ENCODE data around the gene NDUFAF3. TPM values are rescaled to one million over a fixed set of nuclear protein-coding genes. Genes with fewer than 3 reads are reported as not detected.

NDUFAF3 gene
- total and polyA plus RNA-seq, 2 donors (not counting 1 experiment from before 2014, with no cell fraction given) = 57.3 to 113 TPM

- Histone ChIP-seq H3K36me3 (ENCODE audit: control insufficient read depth, insufficient read depth, low read length) (peaks cover 9% of the 10 kb centered on the region), H3K27ac (ENCODE audit: insufficient read depth, low read length) (no peak overlapping the region)
- peak in 1 of 2 donors; percentile 43 for DNase-seq (ENCODE audit: low read depth in 2 of 2)
These were observed 10.9 kb downstream of the NDUFAF3 start for GRCh38 chr3:49032646-49033304.

GRCh38 chr3:49034650-49035049 lies 12.7 kb downstream of the NDUFAF3 start:
- H3K36me3 ChIP-seq (ENCODE audit: control insufficient read depth, insufficient read depth, low read length) = peaks cover 9% of the 10 kb centered on the region

More at GRCh38 chr3:49032646-49033304, 10.9 kb downstream of the NDUFAF3 start:
- TF ChIP-seq EZH2 (IDR thresholded peaks at IDR 0.05; ENCODE audit: low read length, missing control alignments) (no peak), CTCF (conservative IDR thresholded peaks at IDR 0.05 in 1 of 2, IDR thresholded peaks at IDR 0.05 in 1 of 2; ENCODE audit: low read depth in 1 of 2, low read length in 2 of 2) (no peak)
- no peak overlapping the region for H3K4me2 ChIP-seq (ENCODE audit: extremely low read depth, insufficient read depth, low read length)
- no peak overlapping the region for H2AFZ ChIP-seq (ENCODE audit: low read length)
- no peaks in the 10 kb centered on the region for H4K20me1 ChIP-seq (ENCODE audit: control insufficient read depth, extremely low read depth, insufficient read depth, low read length)
- H3K9me3 ChIP-seq (ENCODE audit: control insufficient read depth, insufficient read depth, low read depth, low read length) = no peaks in the 10 kb centered on the region
- H3K27me3 ChIP-seq (ENCODE audit: control insufficient read depth, insufficient read depth, low read length) = no peaks in the 10 kb centered on the region
- H3K79me2 ChIP-seq (ENCODE audit: control insufficient read depth, insufficient read depth, low read length) = peaks cover 14% of the 10 kb centered on the region
- H3K4me1 ChIP-seq (ENCODE audit: control insufficient read depth, extremely low read depth, insufficient read depth, low read length) = peaks cover 5% of the 10 kb centered on the region
- no peak overlapping the region for H3K4me3 ChIP-seq (replicated peaks in 1 of 4; ENCODE audit: control extremely low read depth in 1 of 4, insufficient read depth in 1 of 4, low read depth in 3 of 4, low read length in 4 of 4)
- H3K9ac ChIP-seq (ENCODE audit: insufficient read depth, low read length) = no peak overlapping the region

GRCh38 chr3:49035281-49035680 lies 13.4 kb downstream of the NDUFAF3 start:
- Histone ChIP-seq H3K79me2 (ENCODE audit: control insufficient read depth, insufficient read depth, low read length) (no peaks in the 10 kb centered on the region), H3K27me3 (ENCODE audit: control insufficient read depth, insufficient read depth, low read length) (no peaks in the 10 kb centered on the region), H3K9ac (ENCODE audit: insufficient read depth, low read length) (no peak overlapping the region), H4K20me1 (ENCODE audit: control insufficient read depth, extremely low read depth, insufficient read depth, low read length) (no peaks in the 10 kb centered on the region), H3K4me1 (ENCODE audit: control insufficient read depth, extremely low read depth, insufficient read depth, low read length) (no peaks in the 10 kb centered on the region), H3K4me3 (replicated peaks in 1 of 4; ENCODE audit: control extremely low read depth in 1 of 4, insufficient read depth in 1 of 4, low read depth in 3 of 4, low read length in 4 of 4) (no peak overlapping the region), H2AFZ (ENCODE audit: low read length) (no peak overlapping the region), H3K27ac (ENCODE audit: insufficient read depth, low read length) (no peak overlapping the region), H3K4me2 (ENCODE audit: extremely low read depth, insufficient read depth, low read length) (no peak overlapping the region), H3K36me3 (ENCODE audit: control insufficient read depth, insufficient read depth, low read length) (peaks cover 9% of the 10 kb centered on the region), H3K9me3 (ENCODE audit: control insufficient read depth, insufficient read depth, low read depth, low read length) (no peaks in the 10 kb centered on the region)
- no peak for DNase-seq (ENCODE audit: low read depth in 2 of 2)
- TF ChIP-seq CTCF (conservative IDR thresholded peaks at IDR 0.05 in 1 of 2, IDR thresholded peaks at IDR 0.05 in 1 of 2; ENCODE audit: low read depth in 1 of 2, low read length in 2 of 2) (no peak), EZH2 (IDR thresholded peaks at IDR 0.05; ENCODE audit: low read length, missing control alignments) (no peak)

More at GRCh38 chr3:49034650-49035049, 12.7 kb downstream of the NDUFAF3 start:
- Histone ChIP-seq H3K79me2 (ENCODE audit: control insufficient read depth, insufficient read depth, low read length) (no peaks in the 10 kb centered on the region), H3K9ac (ENCODE audit: insufficient read depth, low read length) (no peak overlapping the region), H2AFZ (ENCODE audit: low read length) (no peak overlapping the region), H4K20me1 (ENCODE audit: control insufficient read depth, extremely low read depth, insufficient read depth, low read length) (no peaks in the 10 kb centered on the region), H3K27ac (ENCODE audit: insufficient read depth, low read length) (no peak overlapping the region), H3K4me3 (replicated peaks in 1 of 4; ENCODE audit: control extremely low read depth in 1 of 4, insufficient read depth in 1 of 4, low read depth in 3 of 4, low read length in 4 of 4) (no peak overlapping the region), H3K27me3 (ENCODE audit: control insufficient read depth, insufficient read depth, low read length) (no peaks in the 10 kb centered on the region), H3K4me2 (ENCODE audit: extremely low read depth, insufficient read depth, low read length) (no peak overlapping the region), H3K9me3 (ENCODE audit: control insufficient read depth, insufficient read depth, low read depth, low read length) (no peaks in the 10 kb centered on the region), H3K4me1 (ENCODE audit: control insufficient read depth, extremely low read depth, insufficient read depth, low read length) (no peaks in the 10 kb centered on the region)
- TF ChIP-seq EZH2 (IDR thresholded peaks at IDR 0.05; ENCODE audit: low read length, missing control alignments) (no peak), CTCF (conservative IDR thresholded peaks at IDR 0.05 in 1 of 2, IDR thresholded peaks at IDR 0.05 in 1 of 2; ENCODE audit: low read depth in 1 of 2, low read length in 2 of 2) (no peak)
- DNase-seq (ENCODE audit: low read depth in 2 of 2) = no peak
